Tibial artery (tissue), 4 donors: ENCODE results near the gene DNASE1L2.

Experiments used
- DNase-seq, 2 donors: peaks; one replicate each; pipeline ENCODE4 v3.0.0-alpha.2; 2019
- H3K27ac ChIP-seq, 2 donors: fragments of 200-600 bp; sonication (generic) in 1 of 2; 1 replicate in 1 of 2; 2 replicates in 1 of 2; pipeline ENCODE4 v1.5.1; 2018 to 2019; ENCODE audit warnings: mild to moderate bottlenecking in 1 of 2
- H3K27me3 ChIP-seq, 2 donors: fragments of 200-600 bp; sonication (generic) in 1 of 2; one replicate each; pipeline versions ENCODE4 v1.5.1 to v1.6.0; 2016 to 2019
- H3K36me3 ChIP-seq, 3 donors: fragments of 200-600 bp; sonication (generic) in 2 of 3; one replicate each; pipeline ENCODE4 v1.5.1; 2016 to 2019; ENCODE audit warnings: mild to moderate bottlenecking in 2 of 3
- H3K4me1 ChIP-seq, 4 donors: fragments of 200-600 bp; sonication (generic) in 2 of 4; 1 replicate in 3 of 4; 2 replicates in 1 of 4; pipeline ENCODE4 v1.5.1; 2016 to 2019
- H3K4me3 ChIP-seq, 2 donors: fragments of 200-600 bp; sonication (generic) in 1 of 2; 1 replicate in 1 of 2; 2 replicates in 1 of 2; pipeline ENCODE4 v1.5.1; 2018 to 2019; ENCODE audit warnings: mild to moderate bottlenecking in 2 of 2
- H3K9me3 ChIP-seq, 3 donors: fragments of 200-600 bp; sonication (generic) in 1 of 3; one replicate each; pipeline ENCODE4 v1.5.1; 2016 to 2019
- intact Hi-C: fragments of 100-400 bp; cut with DNase I; formaldehyde crosslinking; loops from one replicate; pipeline ENCODE4 v1.15.0; 2023; ENCODE audit warnings: low total_unique reads
- TF ChIP-seq, protein P1 (sequence below), 2 experiments: fragments of 200-600 bp in 1 of 2; fragments of 450-650 bp in 1 of 2; IDR thresholded peaks; one replicate each; pipeline ENCODE4 v1.5.1; 2017 to 2019; ENCODE audit warnings: antibody characterized with exemption in 2 of 2, mild to moderate bottlenecking in 1 of 2, moderate library complexity in 1 of 2

Gene DNASE1L2

GRCh38 chr16:2284001-2284770, 47.9 kb downstream of the DNASE1L2 start:
- intact Hi-C loops = no loop called here
- H3K4me3 ChIP-seq = no peak overlapping the region

DNA sequence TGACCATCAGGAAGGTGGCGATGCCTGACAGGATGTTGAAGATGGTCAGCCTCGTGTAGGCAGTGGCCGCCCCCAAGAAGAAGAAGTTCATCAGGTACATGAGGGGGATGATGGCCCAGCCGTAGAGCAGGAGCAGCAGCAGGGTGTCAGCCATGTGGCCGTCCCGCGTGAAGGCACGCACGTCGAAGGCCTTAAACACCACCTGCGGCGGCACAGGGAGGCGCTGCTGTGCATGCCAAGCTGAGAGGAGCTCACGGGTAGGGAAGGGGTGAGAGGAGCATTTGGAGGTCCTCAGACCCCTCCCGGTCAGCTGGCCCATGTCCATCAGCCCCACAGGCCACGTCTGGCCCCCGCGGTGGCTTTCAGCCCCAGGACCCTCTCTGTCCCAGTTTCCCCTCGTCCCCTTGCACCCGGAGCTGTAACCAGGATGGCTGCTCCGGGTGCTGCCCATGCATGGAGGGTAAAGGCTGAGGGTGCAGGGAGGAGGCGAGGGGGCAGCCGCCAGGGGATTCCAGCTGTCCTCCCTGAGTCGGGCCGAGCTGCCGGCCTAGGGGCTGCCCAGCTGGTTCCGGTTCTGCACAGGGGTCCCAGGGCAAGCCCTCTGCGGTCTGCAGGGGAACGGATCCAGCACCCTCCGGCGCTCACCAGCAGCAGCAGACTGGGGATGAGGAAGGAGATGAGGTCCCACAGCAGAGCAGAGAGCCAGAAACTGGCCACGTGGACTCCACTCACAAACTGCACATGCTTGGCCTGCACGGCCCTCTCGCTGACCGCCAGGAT, 48.7 kb downstream of the DNASE1L2 start:
- H3K36me3 ChIP-seq = peaks cover 26 to 86% (median 67%) of the 10 kb centered on the region in 3 donors
- no peak for DNase-seq
- intact Hi-C loops = no loop called here
- H3K27ac ChIP-seq = no peak overlapping the region
- no peaks in the 10 kb centered on the region for H3K4me1 ChIP-seq
- H3K4me3 ChIP-seq = no peak overlapping the region
- no peaks in the 10 kb centered on the region for H3K27me3 ChIP-seq
- no peaks in the 10 kb centered on the region for H3K9me3 ChIP-seq
- TF ChIP-seq, protein P1, sequence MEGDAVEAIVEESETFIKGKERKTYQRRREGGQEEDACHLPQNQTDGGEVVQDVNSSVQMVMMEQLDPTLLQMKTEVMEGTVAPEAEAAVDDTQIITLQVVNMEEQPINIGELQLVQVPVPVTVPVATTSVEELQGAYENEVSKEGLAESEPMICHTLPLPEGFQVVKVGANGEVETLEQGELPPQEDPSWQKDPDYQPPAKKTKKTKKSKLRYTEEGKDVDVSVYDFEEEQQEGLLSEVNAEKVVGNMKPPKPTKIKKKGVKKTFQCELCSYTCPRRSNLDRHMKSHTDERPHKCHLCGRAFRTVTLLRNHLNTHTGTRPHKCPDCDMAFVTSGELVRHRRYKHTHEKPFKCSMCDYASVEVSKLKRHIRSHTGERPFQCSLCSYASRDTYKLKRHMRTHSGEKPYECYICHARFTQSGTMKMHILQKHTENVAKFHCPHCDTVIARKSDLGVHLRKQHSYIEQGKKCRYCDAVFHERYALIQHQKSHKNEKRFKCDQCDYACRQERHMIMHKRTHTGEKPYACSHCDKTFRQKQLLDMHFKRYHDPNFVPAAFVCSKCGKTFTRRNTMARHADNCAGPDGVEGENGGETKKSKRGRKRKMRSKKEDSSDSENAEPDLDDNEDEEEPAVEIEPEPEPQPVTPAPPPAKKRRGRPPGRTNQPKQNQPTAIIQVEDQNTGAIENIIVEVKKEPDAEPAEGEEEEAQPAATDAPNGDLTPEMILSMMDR (IDR thresholded peaks at IDR 0.05) = no peak

More at GRCh38 chr16:2284001-2284770, 47.9 kb downstream of the DNASE1L2 start:
- TF ChIP-seq, protein P1 (IDR thresholded peaks at IDR 0.05) = no peak
- no peaks in the 10 kb centered on the region for H3K4me1 ChIP-seq
- H3K9me3 ChIP-seq = no peaks in the 10 kb centered on the region
- DNase-seq = no peak
- peaks cover 23 to 86% (median 67%) of the 10 kb centered on the region in 3 donors for H3K36me3 ChIP-seq
- H3K27me3 ChIP-seq = no peaks in the 10 kb centered on the region
- H3K27ac ChIP-seq = no peak overlapping the region

- DNase-seq = no peak
- no peaks in the 10 kb centered on the region for H3K27me3 ChIP-seq
- no peak overlapping the region for H3K27ac ChIP-seq
- H3K36me3 ChIP-seq = peaks cover 24 to 86% (median 61%) of the 10 kb centered on the region in 3 donors
- TF ChIP-seq, protein P1 (IDR thresholded peaks at IDR 0.05) = no peak
- no peaks in the 10 kb centered on the region for H3K4me1 ChIP-seq
- no peak overlapping the region for H3K4me3 ChIP-seq
- no peaks in the 10 kb centered on the region for H3K9me3 ChIP-seq
- intact Hi-C loops = no loop called here
These were observed 49.5 kb downstream of the DNASE1L2 start for GRCh38 chr16:2285731-2286191.

GRCh38 chr16:2286550-2286949, 50.3 kb downstream of the DNASE1L2 start:
- Histone ChIP-seq H3K27me3 (no peaks in the 10 kb centered on the region), H3K27ac (no peak overlapping the region), H3K9me3 (no peaks in the 10 kb centered on the region), H3K36me3 (peaks cover 27 to 86% (median 60%) of the 10 kb centered on the region in 3 donors), H3K4me3 (no peak overlapping the region), H3K4me1 (no peaks in the 10 kb centered on the region)
- intact Hi-C loops = no loop called here
- TF ChIP-seq, protein P1 (IDR thresholded peaks at IDR 0.05) = no peak
- no peak for DNase-seq

DNA sequence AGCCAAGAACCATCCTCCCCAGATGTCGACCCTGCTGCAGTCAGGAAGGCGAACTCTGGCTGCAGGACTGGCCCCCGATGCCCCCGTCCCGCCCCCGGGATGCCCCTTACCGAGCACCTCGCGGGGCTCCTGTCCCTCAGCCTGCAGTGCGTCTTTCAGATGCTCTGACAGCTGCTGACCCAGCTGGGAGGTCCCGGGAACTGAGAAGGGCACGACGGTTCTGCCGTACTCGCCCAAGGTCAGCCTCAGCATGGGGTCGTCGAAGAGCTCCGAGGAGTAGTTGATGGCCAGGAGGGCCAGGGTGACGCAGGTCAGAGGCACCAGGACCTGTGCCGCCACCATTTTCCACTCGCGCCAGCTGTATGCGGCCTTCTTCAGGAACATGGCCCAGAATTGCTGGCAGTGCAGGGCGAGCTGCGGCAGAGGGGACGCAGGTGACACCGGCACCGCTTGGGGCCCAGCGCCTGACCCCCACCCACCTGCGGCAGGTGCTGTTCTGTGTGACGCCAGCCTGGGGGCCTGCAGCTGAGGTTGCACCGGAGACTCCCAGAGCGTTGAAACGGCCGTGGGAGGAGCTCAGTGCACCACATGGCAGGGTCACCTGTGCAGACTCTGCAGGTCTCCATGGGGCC, 51.8 kb downstream of the DNASE1L2 start:
- intact Hi-C loops = no loop called here
- no peaks in the 10 kb centered on the region for H3K27me3 ChIP-seq
- peaks cover 36 to 95% (median 68%) of the 10 kb centered on the region in 3 donors for H3K36me3 ChIP-seq
- H3K9me3 ChIP-seq = no peaks in the 10 kb centered on the region
- TF ChIP-seq, protein P1 (IDR thresholded peaks at IDR 0.05) = no peak
- no peak overlapping the region for H3K27ac ChIP-seq
- no peak overlapping the region for H3K4me3 ChIP-seq
- no peak for DNase-seq
- H3K4me1 ChIP-seq = no peaks in the 10 kb centered on the region
